ENCODE data around the gene ADCY3.

ADCY3 gene

GRCh38 chr2:24893934-24894333 lies 26.1 kb downstream of the ADCY3 start:
- no peak for TF ChIP-seq Cebpa-rat (IDR thresholded peaks at IDR 0.05)
- peaks cover 57% of the 10 kb centered on the region for H3K36me3 ChIP-seq
- H4K20me1 ChIP-seq, result no peaks in the 10 kb centered on the region
- no peaks in the 10 kb centered on the region; the same call in 1 of the 2 replicates for H3K27me3 ChIP-seq
- H3K9me3 ChIP-seq, result peaks cover 73% of the 10 kb centered on the region
- no peak overlapping the region for H3K4me2 ChIP-seq
- peaks cover 7% of the 10 kb centered on the region for H3K4me1 ChIP-seq
- H3K4me3 ChIP-seq, result no peak overlapping the region
- H3K27ac ChIP-seq, result no peak overlapping the region
- H3K9ac ChIP-seq, result no peak overlapping the region

- Histone ChIP-seq H4K20me1 (no peaks in the 10 kb centered on the region), H3K36me3 (peaks cover 54% of the 10 kb centered on the region)
- no peak for TF ChIP-seq Cebpa-rat (IDR thresholded peaks at IDR 0.05)
Measured at GRCh38 chr2:24892928-24893327, 27.1 kb downstream of the ADCY3 start.

GRCh38 chr2:24891201-24891600 lies 28.8 kb downstream of the ADCY3 start:
- TF ChIP-seq Cebpa-rat (IDR thresholded peaks at IDR 0.05), result no peak
- Histone ChIP-seq H3K27me3 (no peaks in the 10 kb centered on the region), H3K9me3 (peaks cover 45% of the 10 kb centered on the region), H3K4me3 (no peak overlapping the region), H3K4me1 (peaks cover 35% of the 10 kb centered on the region), H3K27ac (no peak overlapping the region), H3K4me2 (no peak overlapping the region), H3K36me3 (peaks cover 42% of the 10 kb centered on the region), H3K9ac (no peak overlapping the region), H4K20me1 (no peaks in the 10 kb centered on the region)

More at GRCh38 chr2:24892928-24893327, 27.1 kb downstream of the ADCY3 start:
- Histone ChIP-seq H3K27ac (no peak overlapping the region), H3K27me3 (no peaks in the 10 kb centered on the region; the same call in 1 of the 2 replicates), H3K9ac (no peak overlapping the region), H3K4me2 (no peak overlapping the region), H3K4me1 (peaks cover 17% of the 10 kb centered on the region), H3K9me3 (peaks cover 62% of the 10 kb centered on the region), H3K4me3 (no peak overlapping the region)

- H4K20me1 ChIP-seq, result no peaks in the 10 kb centered on the region
- H3K27ac ChIP-seq, result no peak overlapping the region
- no peak overlapping the region for H3K9ac ChIP-seq
- peaks cover 30% of the 10 kb centered on the region for H3K36me3 ChIP-seq
- H3K4me1 ChIP-seq, result peaks cover 54% of the 10 kb centered on the region
- no peaks in the 10 kb centered on the region for H3K27me3 ChIP-seq
- H3K9me3 ChIP-seq, result peaks cover 25% of the 10 kb centered on the region
- no peak for TF ChIP-seq Cebpa-rat (IDR thresholded peaks at IDR 0.05)
- no peak overlapping the region for H3K4me3 ChIP-seq
- peak overlapping the region; percentile 88 for H3K4me2 ChIP-seq
Measured at GRCh38 chr2:24889221-24889620, 30.8 kb downstream of the ADCY3 start.

GRCh38 chr2:24888177-24888576 lies 31.9 kb downstream of the ADCY3 start:
- H4K20me1 ChIP-seq, result no peaks in the 10 kb centered on the region
- no peak overlapping the region for H3K9ac ChIP-seq
- H3K36me3 ChIP-seq, result peaks cover 22% of the 10 kb centered on the region
- peaks cover 15% of the 10 kb centered on the region for H3K9me3 ChIP-seq
- H3K4me3 ChIP-seq, result no peak overlapping the region
- no peaks in the 10 kb centered on the region for H3K27me3 ChIP-seq
- peak overlapping the region; percentile 88 for H3K4me2 ChIP-seq
- no peak for TF ChIP-seq Cebpa-rat (IDR thresholded peaks at IDR 0.05)
- H3K4me1 ChIP-seq, result peaks cover 65% of the 10 kb centered on the region
- H3K27ac ChIP-seq, result peak overlapping the region; percentile 82

GRCh38 chr2:24887307-24887874 lies 32.6 kb downstream of the ADCY3 start:
- Histone ChIP-seq H3K4me1 (peaks cover 73% of the 10 kb centered on the region), H3K4me3 (peak overlapping the region; percentile 36), H3K9ac (peak overlapping the region; percentile 63), H3K4me2 (peak overlapping the region; percentile 88), H3K27me3 (no peaks in the 10 kb centered on the region), H4K20me1 (no peaks in the 10 kb centered on the region), H3K9me3 (peaks cover 7% of the 10 kb centered on the region), H3K36me3 (peaks cover 15% of the 10 kb centered on the region; the same call in 1 of the 2 replicates), H3K27ac (peak overlapping the region; percentile 82)
- no peak for TF ChIP-seq Cebpa-rat (IDR thresholded peaks at IDR 0.05)

GRCh38 chr2:24886691-24887304 lies 33.2 kb downstream of the ADCY3 start:
- H3K27me3 ChIP-seq, result no peaks in the 10 kb centered on the region
- H3K9me3 ChIP-seq, result peaks cover 1% of the 10 kb centered on the region; the same call in 1 of the 2 replicates
- H3K9ac ChIP-seq, result peak overlapping the region; percentile 63
- peak overlapping the region; percentile 82 for H3K27ac ChIP-seq
- H4K20me1 ChIP-seq, result 0 out of 2 replicates have a peak, but pooled peaks cover under 1% of the 10 kb centered on the region
- TF ChIP-seq Cebpa-rat (IDR thresholded peaks at IDR 0.05), result no peak
- H3K4me1 ChIP-seq, result peaks cover 79% of the 10 kb centered on the region
- H3K4me3 ChIP-seq, result peak overlapping the region; percentile 36
- H3K36me3 ChIP-seq, result 0 out of 2 replicates have a peak, but pooled peaks cover 12% of the 10 kb centered on the region
- peak overlapping the region; percentile 88 for H3K4me2 ChIP-seq

- H3K9ac ChIP-seq, result peak overlapping the region; percentile 63
- no peak for TF ChIP-seq Cebpa-rat (IDR thresholded peaks at IDR 0.05)
- 0 out of 2 replicates have a peak, but pooled peaks cover 19% of the 10 kb centered on the region for H3K36me3 ChIP-seq
- peak overlapping the region; percentile 82 for H3K27ac ChIP-seq
- peaks cover 85% of the 10 kb centered on the region for H3K4me1 ChIP-seq
- 0 out of 2 replicates have a peak, but pooled peaks cover 7% of the 10 kb centered on the region for H4K20me1 ChIP-seq
- H3K9me3 ChIP-seq, result no peaks in the 10 kb centered on the region
- H3K4me3 ChIP-seq, result peak overlapping the region; percentile 36; the same call in 1 of the 2 replicates
- H3K4me2 ChIP-seq, result peak overlapping the region; percentile 88
- no peaks in the 10 kb centered on the region for H3K27me3 ChIP-seq
Measured at GRCh38 chr2:24886126-24886501, 33.9 kb downstream of the ADCY3 start.

GRCh38 chr2:24885221-24886125 lies 34.6 kb downstream of the ADCY3 start:
- TF ChIP-seq Cebpa-rat (IDR thresholded peaks at IDR 0.05), result no peak
- H3K27ac ChIP-seq, result peak overlapping the region; percentile 82

More at GRCh38 chr2:24885221-24886125, 34.6 kb downstream of the ADCY3 start:
- no peaks in the 10 kb centered on the region for H3K9me3 ChIP-seq
- H3K36me3 ChIP-seq, result 0 out of 2 replicates have a peak, but pooled peaks cover 21% of the 10 kb centered on the region
- H3K27me3 ChIP-seq, result no peaks in the 10 kb centered on the region
- no peak overlapping the region for H3K9ac ChIP-seq
- H3K4me3 ChIP-seq, result no peak overlapping the region; the same call in 1 of the 2 replicates
- H3K4me1 ChIP-seq, result peaks cover 92% of the 10 kb centered on the region
- H4K20me1 ChIP-seq, result 0 out of 2 replicates have a peak, but pooled peaks cover 7% of the 10 kb centered on the region
- H3K4me2 ChIP-seq, result peak overlapping the region; percentile 88

Measured in BLaER1 (cell line).